HepG2 (cell line): ENCODE results near the gene PPFIA2.

Experiments
- ERF ChIP-seq: IDR thresholded peaks from 2 replicates; pipeline ENCODE4 v1.6.1; 2018; ENCODE audit warnings: missing biosample characterization, missing genetic modification reagents
- ZFP36 ChIP-seq: fragments of 150-350 bp; IDR thresholded peaks from 2 replicates; pipeline ENCODE4 v1.6.1; 2018; ENCODE audit warnings: borderline replicate concordance, low read length, low read depth; ENCODE audit not compliant: partially characterized antibody
- TF ChIP-seq, protein P1 (sequence below): sonication (generic); formaldehyde crosslinking; IDR thresholded peaks from 2 replicates; pipeline ENCODE4 v1.5.0; 2020; ENCODE audit warnings: mild to moderate bottlenecking, missing genetic modification reagents, moderate library complexity
- TF ChIP-seq, protein P2 (sequence below), 2 experiments: sonication (generic) in 1 of 2; formaldehyde crosslinking in 1 of 2; IDR thresholded peaks; 2 replicates each; pipeline versions ENCODE4 v1.5.1 to v1.6.1; 2011 to 2020; ENCODE audit warnings: borderline replicate concordance in 1 of 2, low read depth in 1 of 2, low read length in 1 of 2, mild to moderate bottlenecking in 1 of 2, missing genetic modification reagents in 1 of 2, moderate library complexity in 1 of 2

DNA sequence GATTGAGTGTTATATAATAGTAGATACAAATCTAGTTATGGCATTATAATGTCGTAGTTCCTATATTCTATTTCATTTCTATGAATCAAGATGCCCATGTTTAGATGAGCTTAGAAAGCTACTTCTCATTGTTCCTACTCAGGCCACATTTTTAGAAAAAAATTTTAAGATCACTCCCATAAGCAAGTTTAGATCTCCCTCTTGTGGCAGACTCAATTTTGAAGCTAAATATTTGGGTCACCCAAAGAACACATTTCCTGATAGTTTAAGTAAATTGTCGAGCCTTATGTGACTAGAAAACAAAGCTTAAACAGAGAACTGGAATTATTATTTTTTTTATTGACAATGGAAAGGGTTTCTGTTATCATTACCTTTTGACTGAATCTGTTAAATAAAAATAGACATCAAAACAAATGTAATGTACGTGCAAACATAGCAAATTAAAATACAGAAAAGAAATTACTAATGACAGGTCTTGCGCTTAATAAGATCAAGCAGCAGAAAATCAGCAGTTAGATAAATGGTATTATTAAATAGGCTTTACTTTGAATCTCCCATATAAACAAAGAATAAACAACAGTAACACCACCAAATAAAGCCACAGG lies 501.1 kb downstream of the PPFIA2 start:
- TF ChIP-seq ZFP36 (no peak), ERF (no peak)
- TF ChIP-seq, protein P1, sequence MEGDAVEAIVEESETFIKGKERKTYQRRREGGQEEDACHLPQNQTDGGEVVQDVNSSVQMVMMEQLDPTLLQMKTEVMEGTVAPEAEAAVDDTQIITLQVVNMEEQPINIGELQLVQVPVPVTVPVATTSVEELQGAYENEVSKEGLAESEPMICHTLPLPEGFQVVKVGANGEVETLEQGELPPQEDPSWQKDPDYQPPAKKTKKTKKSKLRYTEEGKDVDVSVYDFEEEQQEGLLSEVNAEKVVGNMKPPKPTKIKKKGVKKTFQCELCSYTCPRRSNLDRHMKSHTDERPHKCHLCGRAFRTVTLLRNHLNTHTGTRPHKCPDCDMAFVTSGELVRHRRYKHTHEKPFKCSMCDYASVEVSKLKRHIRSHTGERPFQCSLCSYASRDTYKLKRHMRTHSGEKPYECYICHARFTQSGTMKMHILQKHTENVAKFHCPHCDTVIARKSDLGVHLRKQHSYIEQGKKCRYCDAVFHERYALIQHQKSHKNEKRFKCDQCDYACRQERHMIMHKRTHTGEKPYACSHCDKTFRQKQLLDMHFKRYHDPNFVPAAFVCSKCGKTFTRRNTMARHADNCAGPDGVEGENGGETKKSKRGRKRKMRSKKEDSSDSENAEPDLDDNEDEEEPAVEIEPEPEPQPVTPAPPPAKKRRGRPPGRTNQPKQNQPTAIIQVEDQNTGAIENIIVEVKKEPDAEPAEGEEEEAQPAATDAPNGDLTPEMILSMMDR, result peak; percentile 41
- TF ChIP-seq, protein P2, sequence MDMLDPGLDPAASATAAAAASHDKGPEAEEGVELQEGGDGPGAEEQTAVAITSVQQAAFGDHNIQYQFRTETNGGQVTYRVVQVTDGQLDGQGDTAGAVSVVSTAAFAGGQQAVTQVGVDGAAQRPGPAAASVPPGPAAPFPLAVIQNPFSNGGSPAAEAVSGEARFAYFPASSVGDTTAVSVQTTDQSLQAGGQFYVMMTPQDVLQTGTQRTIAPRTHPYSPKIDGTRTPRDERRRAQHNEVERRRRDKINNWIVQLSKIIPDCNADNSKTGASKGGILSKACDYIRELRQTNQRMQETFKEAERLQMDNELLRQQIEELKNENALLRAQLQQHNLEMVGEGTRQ (IDR thresholded peaks at IDR 0.05; ENCODE audit: low read depth, low read length), result no peak
- TF ChIP-seq, protein P2 (CRISPR knock-in tag; IDR thresholded peaks at IDR 0.05; ENCODE audit: borderline replicate concordance), result no peak
